ENCODE results near the gene HELQ. TPM values are rescaled to one million over a fixed set of nuclear protein-coding genes. Genes with fewer than 3 reads are reported as not detected.

Gene HELQ
- total RNA-seq, 1 donor from 2014 or later = 12.7 TPM

- Histone ChIP-seq H3K27me3 (ENCODE audit: control insufficient read depth, insufficient read depth, low read length) (no peaks in the 10 kb centered on the region), H3K36me3 (ENCODE audit: control insufficient read depth, insufficient read depth, low read length) (no peaks in the 10 kb centered on the region), H3K4me3 (ENCODE audit: low read depth, low read length) (peak within 1 kb of the TSS; percentile 88)
- DNase-seq (ENCODE audit: low read depth) = peak; percentile 56
- no peak for TF ChIP-seq CTCF (IDR thresholded peaks at IDR 0.05; ENCODE audit: insufficient read depth, low read length, poor library complexity, severe bottlenecking)
Observed at GRCh38 chr4:83484500-83485461, 29.2 kb upstream of the HELQ start, which contains the start of gene ABRAXAS1. TSS of gene ABRAXAS1 (minus strand) at chr4:83485100. CDS start at chr4:83485072, 28 bp downstream.

DNA sequence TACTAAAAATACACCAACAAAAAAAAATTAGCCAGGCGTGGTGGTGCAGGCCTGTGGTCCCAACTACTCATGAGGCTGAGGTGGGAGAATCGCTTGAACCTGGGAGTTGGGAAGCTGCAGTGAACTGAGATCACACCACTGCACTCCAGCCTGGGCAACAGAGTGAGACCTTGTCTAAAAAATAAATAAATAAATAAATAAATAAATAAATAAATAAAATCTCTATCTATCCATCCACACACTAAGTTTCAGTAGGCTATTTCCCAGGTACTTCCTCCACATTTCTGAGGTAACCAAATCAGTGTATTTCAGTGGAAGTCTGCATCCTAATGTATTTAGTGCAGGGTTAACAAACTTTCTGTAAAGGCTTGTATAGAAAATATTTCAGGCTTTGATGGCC is 18.3 kb upstream of the HELQ start:
- Histone ChIP-seq H3K36me3 (ENCODE audit: control insufficient read depth, insufficient read depth, low read length) (no peaks in the 10 kb centered on the region), H3K4me3 (ENCODE audit: low read depth, low read length) (no peak overlapping the region), H3K27me3 (ENCODE audit: control insufficient read depth, insufficient read depth, low read length) (no peaks in the 10 kb centered on the region)
- no peak for DNase-seq (ENCODE audit: low read depth)
- no peak for TF ChIP-seq CTCF (IDR thresholded peaks at IDR 0.05; ENCODE audit: insufficient read depth, low read length, poor library complexity, severe bottlenecking)

DNA sequence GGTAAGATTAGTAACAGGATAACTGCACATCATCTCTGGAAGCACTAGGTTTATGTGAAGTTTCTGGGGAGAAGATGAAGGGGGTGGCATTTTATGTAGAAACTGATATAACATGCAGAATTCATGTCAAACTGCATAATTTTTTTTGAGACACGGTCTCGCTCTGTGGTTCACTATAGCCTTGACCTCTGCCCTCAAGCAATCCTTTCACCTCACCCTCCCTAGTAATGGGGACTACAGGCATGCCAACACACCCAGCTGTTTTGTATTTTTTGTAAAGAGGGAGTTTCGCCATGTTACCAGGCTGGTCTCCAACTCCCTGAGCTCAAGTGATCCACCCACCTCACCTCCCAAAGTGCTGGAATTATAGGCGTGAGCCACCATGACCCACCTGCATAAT is 17.8 kb upstream of the HELQ start:
- no peak for DNase-seq (ENCODE audit: low read depth)
- H3K36me3 ChIP-seq (ENCODE audit: control insufficient read depth, insufficient read depth, low read length) = no peaks in the 10 kb centered on the region
- TF ChIP-seq CTCF (IDR thresholded peaks at IDR 0.05; ENCODE audit: insufficient read depth, low read length, poor library complexity, severe bottlenecking) = no peak

GRCh38 chr4:83456184-83456501 is 520 bp upstream of the HELQ start:
- peak overlapping the region; percentile 86 for H3K4me3 ChIP-seq (ENCODE audit: low read depth, low read length)
- TF ChIP-seq CTCF (IDR thresholded peaks at IDR 0.05; ENCODE audit: insufficient read depth, low read length, poor library complexity, severe bottlenecking) = no peak
- DNase-seq (ENCODE audit: low read depth) = no peak
- no peaks in the 10 kb centered on the region for H3K27me3 ChIP-seq (ENCODE audit: control insufficient read depth, insufficient read depth, low read length)
- H3K36me3 ChIP-seq (ENCODE audit: control insufficient read depth, insufficient read depth, low read length) = no peaks in the 10 kb centered on the region

More for the DNA sequence above, 17.8 kb upstream of the HELQ start:
- Histone ChIP-seq H3K27me3 (ENCODE audit: control insufficient read depth, insufficient read depth, low read length) (no peaks in the 10 kb centered on the region), H3K4me3 (ENCODE audit: low read depth, low read length) (no peak overlapping the region)

DNA sequence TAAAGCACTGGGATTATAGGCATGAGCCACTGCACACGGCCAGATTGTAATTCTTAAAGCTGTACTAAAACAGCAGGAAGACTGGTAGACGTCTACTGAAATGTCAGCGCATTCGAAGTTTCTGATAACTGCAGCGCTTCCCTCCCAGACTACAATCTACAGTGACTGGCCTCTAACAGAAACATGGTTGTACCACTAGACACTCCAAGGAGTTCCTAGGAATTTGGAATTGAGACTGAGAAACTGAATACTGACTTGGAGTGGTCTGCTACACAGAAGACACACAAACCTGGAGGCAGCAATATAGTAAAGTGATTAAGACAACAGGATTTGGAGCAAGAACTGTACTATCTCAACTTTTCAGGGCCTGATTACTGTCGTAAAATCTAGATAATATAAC is 937 bp downstream of the HELQ start:
- no peaks in the 10 kb centered on the region for H3K27me3 ChIP-seq (ENCODE audit: control insufficient read depth, insufficient read depth, low read length)
- H3K36me3 ChIP-seq (ENCODE audit: control insufficient read depth, insufficient read depth, low read length) = no peaks in the 10 kb centered on the region
- H3K4me3 ChIP-seq (ENCODE audit: low read depth, low read length) = peak overlapping the region; percentile 86
- DNase-seq (ENCODE audit: low read depth) = no peak
- no peak for TF ChIP-seq CTCF (IDR thresholded peaks at IDR 0.05; ENCODE audit: insufficient read depth, low read length, poor library complexity, severe bottlenecking)

Data from kidney epithelial cell (primary cell).